GM12865 (cell line): ENCODE data around the gene ZNHIT6.
A peak's percentile ranks its signal among the peaks of the same experiment; 100 is the strongest.

Experiments used
- DNase-seq: peaks from one replicate; pipeline ENCODE4 v3.0.0; 2010; ENCODE audit warnings: low read depth
- H3K4me3 ChIP-seq: 2 replicates; pipeline ENCODE4 v1.5.1; 2011; ENCODE audit warnings: mild to moderate bottlenecking, low read depth, low read length, control low read depth
- CTCF ChIP-seq: IDR thresholded peaks from 2 replicates; pipeline ENCODE4 v1.5.1; 2011; ENCODE audit warnings: low read length, control low read depth, low read depth, inconsistent platforms; ENCODE audit not compliant: insufficient read depth; ENCODE audit errors: missing control alignments

ZNHIT6 gene

GRCh38 chr1:85606414-85606800, 101.8 kb downstream of the ZNHIT6 start:
- DNase-seq: no peak
- no peak for TF ChIP-seq CTCF
- no peak overlapping the region for H3K4me3 ChIP-seq

GRCh38 chr1:85605484-85606413, 102.5 kb downstream of the ZNHIT6 start:
- TF ChIP-seq CTCF: no peak
- H3K4me3 ChIP-seq: no peak overlapping the region
- no peak for DNase-seq

GRCh38 chr1:85604298-85604997, 103.8 kb downstream of the ZNHIT6 start:
- H3K4me3 ChIP-seq: no peak overlapping the region
- no peak for TF ChIP-seq CTCF
- DNase-seq: no peak

- TF ChIP-seq CTCF: no peak
- H3K4me3 ChIP-seq: no peak overlapping the region
- DNase-seq: no peak
Observed at GRCh38 chr1:85603086-85603880, 105.0 kb downstream of the ZNHIT6 start.

- no peak for DNase-seq
- H3K4me3 ChIP-seq: no peak overlapping the region
- TF ChIP-seq CTCF: peak; percentile 2
Observed at GRCh38 chr1:85602571-85602970, 105.7 kb downstream of the ZNHIT6 start.

GRCh38 chr1:85601901-85602300, 106.3 kb downstream of the ZNHIT6 start:
- no peak overlapping the region for H3K4me3 ChIP-seq

More at GRCh38 chr1:85601901-85602300, 106.3 kb downstream of the ZNHIT6 start:
- DNase-seq: no peak
- no peak for TF ChIP-seq CTCF
